ACHN (cell line): ENCODE data around the gene MRPS5.

Experiments
- DNase-seq: peaks from one replicate; pipeline ENCODE4 v3.0.0-alpha.2; 2015
- in situ Hi-C: cut with HindIII; loops from 2 replicates; pipeline ENCODE4 v1.10.0; 2017; ENCODE audit warnings: low sequenced_read_pairs, low pct_ligation_motif_present, low pct_unique_long_range_greater_than_20kb

Gene MRPS5

GRCh38 chr2:95052307-95052706, 69.3 kb downstream of the MRPS5 start:
- peak; percentile 55 for DNase-seq
- in situ Hi-C loops = no loop called here

GRCh38 chr2:95051626-95052025, 70.0 kb downstream of the MRPS5 start:
- DNase-seq = no peak
- in situ Hi-C loops = no loop called here

GRCh38 chr2:95050385-95051300, 71.0 kb downstream of the MRPS5 start:
- in situ Hi-C loops = no loop called here
- DNase-seq = no peak

- in situ Hi-C loops = no loop called here
- DNase-seq = no peak
Measured at GRCh38 chr2:95049961-95050360, 71.6 kb downstream of the MRPS5 start.

- in situ Hi-C loops = no loop called here
- DNase-seq = no peak
Measured at GRCh38 chr2:95049683-95049955, 72.0 kb downstream of the MRPS5 start.

- in situ Hi-C loops = no loop called here
Measured at GRCh38 chr2:95048825-95049682, 72.6 kb downstream of the MRPS5 start.

GRCh38 chr2:95047629-95048510, 73.7 kb downstream of the MRPS5 start:
- no peak for DNase-seq
- in situ Hi-C loops = no loop called here

More at GRCh38 chr2:95048825-95049682, 72.6 kb downstream of the MRPS5 start:
- DNase-seq = no peak

- DNase-seq = no peak
- in situ Hi-C loops = no loop called here
Measured at GRCh38 chr2:95046371-95047112, 75.1 kb downstream of the MRPS5 start.

GRCh38 chr2:95044601-95045000, 77.0 kb downstream of the MRPS5 start:
- in situ Hi-C loops = no loop called here

GRCh38 chr2:95043300-95044093, 78.1 kb downstream of the MRPS5 start:
- in situ Hi-C loops = no loop called here
- peak; percentile 80 for DNase-seq

More at GRCh38 chr2:95044601-95045000, 77.0 kb downstream of the MRPS5 start:
- no peak for DNase-seq

GRCh38 chr2:95042472-95043271, 78.9 kb downstream of the MRPS5 start:
- in situ Hi-C loops = no loop called here

GRCh38 chr2:95041824-95042442, 79.7 kb downstream of the MRPS5 start:
- DNase-seq = no peak
- in situ Hi-C loops = no loop called here

More at GRCh38 chr2:95042472-95043271, 78.9 kb downstream of the MRPS5 start:
- peak; percentile 21 for DNase-seq

- no peak for DNase-seq
- in situ Hi-C loops = no loop called here
Measured at GRCh38 chr2:95041060-95041823, 80.4 kb downstream of the MRPS5 start.

GRCh38 chr2:95040426-95040825, 81.2 kb downstream of the MRPS5 start:
- in situ Hi-C loops = no loop called here
- no peak for DNase-seq

GRCh38 chr2:95039978-95040377, 81.6 kb downstream of the MRPS5 start:
- DNase-seq = no peak
- in situ Hi-C loops = no loop called here
